Body of pancreas (tissue), 4 donors: ENCODE data around the gene CYP4F11.
"Not testable (repeated sequence)": the region's sequence is repeated elsewhere in the genome, so short reads cannot be mapped to it uniquely, and the experiment has no call there.

ENCODE experiments used
- POLR2A ChIP-seq, 3 donors: fragments of 450-650 bp; IDR thresholded peaks; one replicate each; pipeline ENCODE4 v1.6.1; 2016; ENCODE audit warnings: antibody characterized with exemption in 3 of 3, mild to moderate bottlenecking in 2 of 3
- TF ChIP-seq, protein P1 (sequence below), 7 experiments: fragments of 450-650 bp in 4 of 7; fragments of 200-600 bp in 3 of 7; sonication (generic) in 3 of 7; IDR thresholded peaks; one replicate each; pipeline ENCODE4 v1.5.1; 2016 to 2019; ENCODE audit warnings: antibody characterized with exemption in 7 of 7

DNA sequence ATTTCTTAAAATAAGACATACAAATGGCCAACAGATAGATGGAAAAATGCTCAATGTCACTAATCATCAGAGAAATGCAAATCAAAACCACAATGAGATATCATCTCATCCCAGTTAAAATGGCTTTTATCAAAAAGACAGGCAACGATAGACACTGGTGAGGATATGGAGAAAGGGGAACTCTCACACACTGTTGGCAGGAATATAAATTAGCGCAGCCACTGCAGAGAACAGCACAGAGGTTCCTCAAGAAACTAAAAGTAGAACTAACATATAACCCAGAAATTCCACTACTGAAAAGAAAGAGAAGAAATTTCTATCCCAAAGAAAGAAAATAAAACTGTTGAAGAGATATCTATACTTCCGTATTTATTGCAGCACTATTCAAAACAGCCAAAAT lies 51.0 kb downstream of the CYP4F11 start:
- TF ChIP-seq POLR2A (IDR thresholded peaks at IDR 0.05): not testable (repeated sequence)
- TF ChIP-seq, protein P1, sequence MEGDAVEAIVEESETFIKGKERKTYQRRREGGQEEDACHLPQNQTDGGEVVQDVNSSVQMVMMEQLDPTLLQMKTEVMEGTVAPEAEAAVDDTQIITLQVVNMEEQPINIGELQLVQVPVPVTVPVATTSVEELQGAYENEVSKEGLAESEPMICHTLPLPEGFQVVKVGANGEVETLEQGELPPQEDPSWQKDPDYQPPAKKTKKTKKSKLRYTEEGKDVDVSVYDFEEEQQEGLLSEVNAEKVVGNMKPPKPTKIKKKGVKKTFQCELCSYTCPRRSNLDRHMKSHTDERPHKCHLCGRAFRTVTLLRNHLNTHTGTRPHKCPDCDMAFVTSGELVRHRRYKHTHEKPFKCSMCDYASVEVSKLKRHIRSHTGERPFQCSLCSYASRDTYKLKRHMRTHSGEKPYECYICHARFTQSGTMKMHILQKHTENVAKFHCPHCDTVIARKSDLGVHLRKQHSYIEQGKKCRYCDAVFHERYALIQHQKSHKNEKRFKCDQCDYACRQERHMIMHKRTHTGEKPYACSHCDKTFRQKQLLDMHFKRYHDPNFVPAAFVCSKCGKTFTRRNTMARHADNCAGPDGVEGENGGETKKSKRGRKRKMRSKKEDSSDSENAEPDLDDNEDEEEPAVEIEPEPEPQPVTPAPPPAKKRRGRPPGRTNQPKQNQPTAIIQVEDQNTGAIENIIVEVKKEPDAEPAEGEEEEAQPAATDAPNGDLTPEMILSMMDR (IDR thresholded peaks at IDR 0.05): not testable (repeated sequence)
